ENCODE data around the gene KRT83.

GRCh38 chr12:52291267-52291935 is 29.8 kb downstream of the KRT83 start, which contains the start of gene KRT81:
- TF ChIP-seq POLR2A (IDR thresholded peaks at IDR 0.05) (no peak), CTCF (IDR thresholded peaks at IDR 0.05) (no peak)

All from testis (tissue), 2 donors.